Measurements from ENCODE around the gene DTX3.

Gene DTX3

DNA sequence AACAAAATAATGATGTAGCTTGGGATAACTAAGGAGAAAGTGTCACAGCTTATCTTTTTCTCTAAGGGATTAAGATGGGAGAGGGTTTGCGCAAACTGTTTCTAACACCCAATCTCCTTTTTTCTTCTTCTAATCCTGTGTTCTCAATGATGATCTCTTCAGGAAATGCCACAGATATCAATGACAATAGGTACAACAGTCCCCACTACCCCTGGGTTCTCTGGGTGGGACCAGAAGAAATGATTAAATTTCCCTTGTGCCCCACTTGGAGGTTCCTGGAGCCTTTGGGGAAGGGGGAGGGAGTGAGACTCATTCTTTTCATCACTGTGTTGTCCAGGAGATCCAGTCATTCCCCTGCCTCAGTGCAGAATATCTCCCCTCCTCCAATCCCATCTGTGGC, 22.2 kb upstream of the DTX3 start:
- POLR2A ChIA-PET = no interaction called here
- H3K4me1 ChIP-seq (ENCODE audit: control insufficient read depth, insufficient read depth, low read length) = no peaks in the 10 kb centered on the region
- no peaks in the 10 kb centered on the region for H3K9me3 ChIP-seq (ENCODE audit: control insufficient read depth, insufficient read depth, low read depth, low read length)
- H3K36me3 ChIP-seq (ENCODE audit: control insufficient read depth in 2 of 2, insufficient read depth in 1 of 2, low read length in 2 of 2) = peaks cover 0 to 42% of the 10 kb centered on the region in 2 experiments; a peak in 2 of 3 replicates
- CTCF ChIA-PET = interaction anchor here (0.6 to 6.6 kb wide), 34 partner anchors 8 to 897 kb away, joined by 3 to 113 read pairs (median 5); partner anchors contain the start of genes ARHGEF25, B4GALNT1, MBD6 and OS9
- H3K27ac ChIP-seq (ENCODE audit: extremely low read depth, low read depth, low read length) = no peak overlapping the region
- no peak overlapping the region for H3K4me3 ChIP-seq (ENCODE audit: low read depth, low read length)
- no peak for TF ChIP-seq ZNF473 (tag by site-specific recombination; IDR thresholded peaks at IDR 0.05)

DNA sequence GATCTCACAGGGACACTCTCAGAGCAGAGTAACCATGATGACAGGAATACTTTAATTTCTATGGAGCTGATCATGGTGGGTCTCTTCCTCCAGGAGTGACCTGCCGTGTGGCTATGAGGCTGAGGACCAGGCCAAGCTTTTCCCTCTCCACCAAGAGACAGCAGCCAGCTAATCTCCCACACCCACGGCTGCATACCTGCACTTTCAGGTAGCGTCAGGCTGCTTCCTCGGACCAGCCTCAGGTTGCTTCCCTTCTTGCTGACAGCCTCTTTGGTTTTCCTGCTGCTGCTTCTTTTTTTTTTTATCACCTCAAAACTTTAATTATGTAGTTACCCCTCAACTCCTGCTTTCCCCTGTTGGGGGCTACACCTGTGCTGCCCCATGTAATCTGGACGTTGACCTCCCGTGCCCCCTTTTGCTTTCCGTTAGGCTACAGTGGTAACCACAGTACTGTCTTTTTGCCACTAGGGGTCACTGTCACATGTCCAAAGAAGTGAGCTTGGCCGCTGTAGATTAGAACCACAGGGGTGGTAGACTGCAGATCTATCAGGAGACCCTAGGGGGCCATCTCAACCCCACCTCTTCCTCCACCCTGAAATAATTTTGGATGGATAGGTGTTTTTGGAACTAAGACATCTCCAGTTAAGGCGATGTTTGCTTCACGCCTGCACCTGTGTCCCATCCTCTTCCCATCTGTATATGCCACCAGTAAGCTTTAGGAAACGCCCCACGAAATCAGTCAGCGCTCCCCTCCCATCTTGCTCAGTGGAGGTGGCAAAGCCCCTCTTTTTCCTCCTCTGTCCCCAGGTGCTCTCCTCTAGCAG, 21.4 kb upstream of the DTX3 start:
- Histone ChIP-seq H3K36me3 (ENCODE audit: control insufficient read depth in 2 of 2, insufficient read depth in 1 of 2, low read length in 2 of 2) (peaks cover 0 to 34% of the 10 kb centered on the region in 2 experiments; a peak in 2 of 3 replicates), H3K4me1 (ENCODE audit: control insufficient read depth, insufficient read depth, low read length) (no peaks in the 10 kb centered on the region), H3K27ac (ENCODE audit: extremely low read depth, low read depth, low read length) (no peak overlapping the region), H3K9me3 (ENCODE audit: control insufficient read depth, insufficient read depth, low read depth, low read length) (no peaks in the 10 kb centered on the region), H3K4me3 (ENCODE audit: low read depth, low read length) (no peak overlapping the region)
- ChIA-PET CTCF (interaction anchor here (0.5 to 6.6 kb wide), 44 partner anchors 8 to 458 kb away, joined by 3 to 113 read pairs (median 5); partner anchors contain the start of genes ARHGEF25, B4GALNT1, DCTN2 and OS9), POLR2A (interaction anchor here (0.7 to 1.5 kb wide), 4 partner anchors 21 to 63 kb away, joined by 3 to 6 read pairs (median 4); partner anchors contain the start of genes B4GALNT1 and DDIT3)
- TF ChIP-seq GLIS2 (tag by site-specific recombination; IDR thresholded peaks at IDR 0.05) = peak; percentile 59
- peak; percentile 17; the same call in 1 of the 2 replicates for TF ChIP-seq ZIC2 (tag by site-specific recombination; IDR thresholded peaks at IDR 0.05)
- TF ChIP-seq, protein P1, sequence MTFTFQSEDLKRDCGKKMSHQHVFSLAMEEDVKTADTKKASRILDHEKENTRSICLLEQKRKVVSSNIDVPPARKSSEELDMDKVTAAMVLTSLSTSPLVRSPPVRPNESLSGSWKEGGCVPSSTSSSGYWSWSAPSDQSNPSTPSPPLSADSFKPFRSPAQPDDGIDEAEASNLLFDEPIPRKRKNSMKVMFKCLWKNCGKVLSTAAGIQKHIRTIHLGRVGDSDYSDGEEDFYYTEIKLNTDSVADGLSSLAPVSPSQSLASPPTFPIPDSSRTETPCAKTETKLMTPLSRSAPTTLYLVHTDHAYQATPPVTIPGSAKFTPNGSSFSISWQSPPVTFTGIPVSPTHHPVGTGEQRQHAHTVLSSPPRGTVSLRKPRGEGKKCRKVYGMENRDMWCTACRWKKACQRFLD (tag by site-specific recombination; IDR thresholded peaks at IDR 0.05) = no peak
- no peak for TF ChIP-seq ZFHX2 (tag by site-specific recombination; conservative IDR thresholded peaks at IDR 0.05)
- TF ChIP-seq ZSCAN30 (tag by site-specific recombination; IDR thresholded peaks at IDR 0.05) = peak; percentile 83
- TF ChIP-seq, protein P2, sequence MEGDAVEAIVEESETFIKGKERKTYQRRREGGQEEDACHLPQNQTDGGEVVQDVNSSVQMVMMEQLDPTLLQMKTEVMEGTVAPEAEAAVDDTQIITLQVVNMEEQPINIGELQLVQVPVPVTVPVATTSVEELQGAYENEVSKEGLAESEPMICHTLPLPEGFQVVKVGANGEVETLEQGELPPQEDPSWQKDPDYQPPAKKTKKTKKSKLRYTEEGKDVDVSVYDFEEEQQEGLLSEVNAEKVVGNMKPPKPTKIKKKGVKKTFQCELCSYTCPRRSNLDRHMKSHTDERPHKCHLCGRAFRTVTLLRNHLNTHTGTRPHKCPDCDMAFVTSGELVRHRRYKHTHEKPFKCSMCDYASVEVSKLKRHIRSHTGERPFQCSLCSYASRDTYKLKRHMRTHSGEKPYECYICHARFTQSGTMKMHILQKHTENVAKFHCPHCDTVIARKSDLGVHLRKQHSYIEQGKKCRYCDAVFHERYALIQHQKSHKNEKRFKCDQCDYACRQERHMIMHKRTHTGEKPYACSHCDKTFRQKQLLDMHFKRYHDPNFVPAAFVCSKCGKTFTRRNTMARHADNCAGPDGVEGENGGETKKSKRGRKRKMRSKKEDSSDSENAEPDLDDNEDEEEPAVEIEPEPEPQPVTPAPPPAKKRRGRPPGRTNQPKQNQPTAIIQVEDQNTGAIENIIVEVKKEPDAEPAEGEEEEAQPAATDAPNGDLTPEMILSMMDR (tag by site-specific recombination; IDR thresholded peaks at IDR 0.05) = peak; percentile 94
- no peak for TF ChIP-seq SP7 (tag by site-specific recombination; IDR thresholded peaks at IDR 0.05)
- peak; percentile 98 for TF ChIP-seq ZNF654 (tag by site-specific recombination; IDR thresholded peaks at IDR 0.05; ENCODE audit: low read depth)
- 0 out of 2 replicates have a peak, but pooled peaks have one; percentile 26 for TF ChIP-seq ZBTB17 (tag by site-specific recombination; IDR thresholded peaks at IDR 0.05)
- TF ChIP-seq ZEB2 (tag by site-specific recombination; IDR thresholded peaks at IDR 0.05) = peak; percentile 44
- TF ChIP-seq ZFP69B (tag by site-specific recombination; IDR thresholded peaks at IDR 0.05) = no peak
- TF ChIP-seq ZNF391 (tag by site-specific recombination; IDR thresholded peaks at IDR 0.05; ENCODE audit: borderline replicate concordance, low read depth) = no peak
- TF ChIP-seq ZNF23 (tag by site-specific recombination; IDR thresholded peaks at IDR 0.05; ENCODE audit: borderline replicate concordance) = no peak
- TF ChIP-seq RBAK (tag by site-specific recombination; IDR thresholded peaks at IDR 0.05) = no peak
- peak; percentile 43; the same call in 1 of the 2 replicates for TF ChIP-seq GLIS1 (tag by site-specific recombination; IDR thresholded peaks at IDR 0.05)
- TF ChIP-seq ZNF660 (tag by site-specific recombination; IDR thresholded peaks at IDR 0.05) = peak; percentile 76
- TF ChIP-seq SETDB1 (IDR thresholded peaks at IDR 0.05; ENCODE audit: insufficient read length, low read length) = no peak
- TF ChIP-seq, protein P3, sequence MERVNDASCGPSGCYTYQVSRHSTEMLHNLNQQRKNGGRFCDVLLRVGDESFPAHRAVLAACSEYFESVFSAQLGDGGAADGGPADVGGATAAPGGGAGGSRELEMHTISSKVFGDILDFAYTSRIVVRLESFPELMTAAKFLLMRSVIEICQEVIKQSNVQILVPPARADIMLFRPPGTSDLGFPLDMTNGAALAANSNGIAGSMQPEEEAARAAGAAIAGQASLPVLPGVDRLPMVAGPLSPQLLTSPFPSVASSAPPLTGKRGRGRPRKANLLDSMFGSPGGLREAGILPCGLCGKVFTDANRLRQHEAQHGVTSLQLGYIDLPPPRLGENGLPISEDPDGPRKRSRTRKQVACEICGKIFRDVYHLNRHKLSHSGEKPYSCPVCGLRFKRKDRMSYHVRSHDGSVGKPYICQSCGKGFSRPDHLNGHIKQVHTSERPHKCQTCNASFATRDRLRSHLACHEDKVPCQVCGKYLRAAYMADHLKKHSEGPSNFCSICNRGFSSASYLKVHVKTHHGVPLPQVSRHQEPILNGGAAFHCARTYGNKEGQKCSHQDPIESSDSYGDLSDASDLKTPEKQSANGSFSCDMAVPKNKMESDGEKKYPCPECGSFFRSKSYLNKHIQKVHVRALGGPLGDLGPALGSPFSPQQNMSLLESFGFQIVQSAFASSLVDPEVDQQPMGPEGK (tag by site-specific recombination; IDR thresholded peaks at IDR 0.05) = 0 out of 2 replicates have a peak, but pooled peaks have one; percentile 17
- no peak for TF ChIP-seq YY2 (tag by site-specific recombination; IDR thresholded peaks at IDR 0.05)
- peak; percentile 23; the same call in 1 of the 2 replicates for TF ChIP-seq BCL11A (tag by site-specific recombination; IDR thresholded peaks at IDR 0.05; ENCODE audit: low read depth)
- TF ChIP-seq ZNF544 (tag by site-specific recombination; IDR thresholded peaks at IDR 0.05) = no peak
- TF ChIP-seq ZNF335 (tag by site-specific recombination; conservative IDR thresholded peaks at IDR 0.05) = no peak
- no peak for TF ChIP-seq ZFP3 (tag by site-specific recombination; IDR thresholded peaks at IDR 0.05; ENCODE audit: low read depth)
- TF ChIP-seq ZNF302 (tag by site-specific recombination; IDR thresholded peaks at IDR 0.05; ENCODE audit: low read depth) = no peak
- peak; percentile 21; the same call in 1 of the 2 replicates for TF ChIP-seq ZNF324 (tag by site-specific recombination; IDR thresholded peaks at IDR 0.05)
- 0 out of 2 replicates have a peak, but pooled peaks have one; percentile 37 for TF ChIP-seq ZNF2 (tag by site-specific recombination; IDR thresholded peaks at IDR 0.05)
- TF ChIP-seq ZNF561 (tag by site-specific recombination; IDR thresholded peaks at IDR 0.05; ENCODE audit: borderline replicate concordance) = 0 out of 2 replicates have a peak, but pooled peaks have one; percentile 38
- TF ChIP-seq ZNF571 (tag by site-specific recombination; IDR thresholded peaks at IDR 0.05) = no peak
